B cell (primary cell): ENCODE measurements around the gene RNU5B-1. TPM values are rescaled to one million over a fixed set of nuclear protein-coding genes. Genes with fewer than 3 reads are reported as not detected.

Source experiments
- ATAC-seq: fragments of 200-7000 bp; cut with Tn5 transposase; one replicate; pipeline ENCODE4 v1.10.0; 2021; ENCODE audit warnings: low read depth, mild to moderate bottlenecking, moderate number of reproducible peaks, moderate library complexity
- CTCF ChIA-PET: fragments of 350-600 bp; sonication (Branson Sonifier 250); formaldehyde crosslinking; loops from one replicate; lab custom pipeline; 2021; ENCODE audit warnings: antibody characterized with exemption, inconsistent platforms; lab: Charles Lee
- POLR2A ChIA-PET: fragments of 350-600 bp; sonication (Branson Sonifier 250); formaldehyde crosslinking; loops from one replicate; lab custom pipeline; 2021; ENCODE audit warnings: antibody characterized with exemption; lab: Charles Lee
- DNase-seq: peaks from one replicate; pipeline ENCODE4 v3.0.0; 2013
- H2AFZ ChIP-seq: 2 replicates; pipeline ENCODE4 v1.6.1; 2012; ENCODE audit warnings: mild to moderate bottlenecking, low read depth, low read length; ENCODE audit not compliant: insufficient read depth, poor library complexity, severe bottlenecking
- H3K27ac ChIP-seq, 2 donors: 1 replicate in 1 of 2; 2 replicates in 1 of 2; pipeline ENCODE4 v1.5.1; 2012 to 2013; ENCODE audit warnings: low read length in 2 of 2, mild to moderate bottlenecking in 2 of 2, moderate library complexity in 1 of 2
- H3K27me3 ChIP-seq, 4 experiments: fragments of 200-600 bp in 1 of 4; sonication (generic) in 1 of 4; replicated peaks in 1 of 4; 1 replicate in 2 of 4; 2 replicates in 2 of 4; pipeline versions ENCODE4 v1.6.1 to v1.7.0; 2013 to 2016; ENCODE audit warnings: low read length in 3 of 4, mild to moderate bottlenecking in 2 of 4, mixed read lengths in 1 of 4, moderate library complexity in 1 of 4; ENCODE audit not compliant: insufficient read depth in 4 of 4, control insufficient read depth in 3 of 4; ENCODE audit errors: control extremely low read depth in 1 of 4
- H3K36me3 ChIP-seq, 2 experiments: replicated peaks in 1 of 2; 1 replicate in 1 of 2; 2 replicates in 1 of 2; pipeline versions ENCODE4 v1.6.1 to v1.7.1; 2013; ENCODE audit warnings: low read length in 1 of 2; ENCODE audit not compliant: insufficient read depth in 2 of 2, control insufficient read depth in 1 of 2; ENCODE audit errors: control extremely low read depth in 1 of 2, extremely low read depth in 1 of 2
- H3K4me1 ChIP-seq, 2 donors: fragments of 200-600 bp in 1 of 2; sonication (generic) in 1 of 2; 1 replicate in 1 of 2; 2 replicates in 1 of 2; pipeline versions ENCODE4 v1.5.1 to v1.6.1; 2013 to 2017; ENCODE audit warnings: low read length in 2 of 2; ENCODE audit not compliant: control insufficient read depth in 2 of 2, insufficient read depth in 2 of 2
- H3K4me2 ChIP-seq: replicated peaks from 2 replicates; pipeline ENCODE3; 2012; ENCODE audit warnings: mild to moderate bottlenecking, low read depth, low read length; ENCODE audit not compliant: poor library complexity, severe bottlenecking
- H3K4me3 ChIP-seq, 5 experiments: fragments of 200-600 bp in 1 of 5; sonication (generic) in 1 of 5; 1 replicate in 3 of 5; 2 replicates in 2 of 5; pipeline versions ENCODE4 v1.5.1 to v1.7.0; 2011 to 2016; ENCODE audit warnings: low read length in 4 of 5, mild to moderate bottlenecking in 4 of 5, low read depth in 2 of 5, control low read depth in 1 of 5, moderate library complexity in 1 of 5; ENCODE audit not compliant: insufficient read depth in 1 of 5; ENCODE audit errors: control extremely low read depth in 1 of 5, extremely low read depth in 1 of 5
- H3K79me2 ChIP-seq: fragments of 200-600 bp; sonication (generic); one replicate; pipeline ENCODE4 v1.6.0; 2016; ENCODE audit warnings: low read length; ENCODE audit not compliant: control insufficient read depth, insufficient read depth
- H3K9ac ChIP-seq: fragments of 200-600 bp; sonication (generic); 2 replicates; pipeline ENCODE4 v1.6.1; 2017; ENCODE audit warnings: mild to moderate bottlenecking, low read length, moderate library complexity
- H3K9me3 ChIP-seq, 3 donors: one replicate each; pipeline versions ENCODE4 v1.6.1 to v1.7.1; 2013; ENCODE audit warnings: low read length in 2 of 3; ENCODE audit not compliant: control insufficient read depth in 2 of 3, insufficient read depth in 1 of 3; ENCODE audit errors: control extremely low read depth in 1 of 3
- H4K20me1 ChIP-seq: 2 replicates; pipeline ENCODE4 v1.6.0; 2012; ENCODE audit warnings: mild to moderate bottlenecking, low read length; ENCODE audit not compliant: insufficient read depth, control insufficient read depth, poor library complexity, severe bottlenecking
- H3K27ac Mint-ChIP-seq: one replicate; pipeline ENCODE4 v1.8.0; 2021; ENCODE audit warnings: mixed read lengths
- H3K27me3 Mint-ChIP-seq: one replicate; pipeline ENCODE4 v1.8.0; 2021; ENCODE audit warnings: mixed read lengths
- H3K4me1 Mint-ChIP-seq: one replicate; pipeline ENCODE4 v1.8.0; 2021; ENCODE audit warnings: mixed read lengths
- H3K4me3 Mint-ChIP-seq: one replicate; pipeline ENCODE4 v1.8.0; 2021; ENCODE audit warnings: mixed read lengths
- H3K9me3 Mint-ChIP-seq: one replicate; pipeline ENCODE4 v1.8.0; 2022; ENCODE audit warnings: mixed read lengths; ENCODE audit not compliant: insufficient read depth
- EZH2 ChIP-seq: IDR thresholded peaks from 2 replicates; pipeline ENCODE4 v1.6.1; 2012; ENCODE audit warnings: borderline replicate concordance, low read depth, mild to moderate bottlenecking, moderate library complexity, low read length; ENCODE audit not compliant: insufficient read depth, poor library complexity, severe bottlenecking
- WGBS: methylation state at CpG from one replicate; pipeline ENCODE4 v1.1.5; 2013; ENCODE audit warnings: missing lambda C conversion rate; ENCODE audit not compliant: insufficient coverage; 5-methylcytosine and 5-hydroxymethylcytosine counted together
- intact Hi-C: fragments of 100-400 bp; cut with micrococcal nuclease; formaldehyde crosslinking; loops from one replicate; pipeline ENCODE4 v1.10.0; 2022
- polyA plus RNA-seq: library from polyadenylated mRNA; depleted of rRNA; stranded (reverse); fragments of >200 nt; gene quantifications from 2 replicates; pipeline ENCODE4 v1.2.3, GENCODE V29; 2012
- total RNA-seq, 2 donors: library from RNA; stranded (reverse); fragments of 120-200 nt in 1 of 2; gene quantifications; 1 replicate in 1 of 2; 2 replicates in 1 of 2; pipeline versions ENCODE4 v1.2.3 to v1.2.4, GENCODE V29; 2013 to 2022
- TF ChIP-seq, protein P1 (sequence below): fragments of 200-600 bp; IDR thresholded peaks from one replicate; pipeline ENCODE4 v1.8.0; 2022; ENCODE audit warnings: antibody characterized with exemption, mild to moderate bottlenecking

The RNU5B-1 gene
- total and polyA plus RNA-seq, 2 donors (not counting 1 experiment from before 2014, with no cell fraction given): 21.7 TPM; not detected in 1

DNA sequence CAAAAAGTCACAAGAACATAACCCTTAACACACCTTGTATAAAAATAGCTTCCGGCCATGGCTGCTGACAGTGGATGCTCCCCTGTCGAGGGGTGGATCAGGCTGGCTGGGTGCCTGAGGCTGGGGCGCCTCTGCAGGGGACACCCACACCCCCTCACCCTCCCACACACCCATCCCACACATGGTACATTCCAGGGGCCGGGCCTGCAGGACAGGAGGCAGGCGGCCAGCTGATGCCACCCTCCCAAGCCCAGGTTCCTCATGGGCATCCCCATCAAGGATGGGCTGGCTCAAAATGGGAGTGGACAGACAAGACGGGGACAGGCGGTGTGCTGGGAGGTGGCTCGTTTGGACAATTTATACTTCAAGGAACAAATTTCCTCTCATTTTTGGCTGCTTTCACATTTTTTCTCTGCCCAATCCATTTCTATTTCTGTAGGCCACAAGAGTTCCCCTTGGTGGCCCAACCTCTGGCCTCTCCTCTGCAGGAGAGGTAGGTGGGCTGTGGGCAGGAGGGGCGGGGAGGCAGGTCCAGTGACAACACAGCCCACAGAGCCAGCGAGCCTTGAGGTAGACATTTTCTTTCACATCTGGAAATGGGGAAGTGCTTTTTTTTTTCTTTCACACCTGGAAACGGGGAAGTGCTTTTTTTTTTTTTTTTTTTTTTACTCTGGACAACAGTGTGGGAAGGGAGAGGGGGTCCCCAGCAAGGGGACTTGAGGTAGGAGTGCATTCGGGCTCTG, 23.3 kb downstream of the RNU5B-1 start:
- peaks cover 0 to 9% (median 0%) of the 10 kb centered on the region in 3 donors for H3K9me3 ChIP-seq
- ChIA-PET CTCF (interaction anchor here (0.9 to 1.1 kb wide), 2 partner anchors 10 to 58 kb away, joined by 3 read pairs; no protein-coding TSS in a partner anchor), POLR2A (no interaction called here)
- peaks cover 0 to 8% of the 10 kb centered on the region in 2 donors for H3K4me1 ChIP-seq
- DNase-seq (peak; percentile 36), ATAC-seq (no peak)
- no peak overlapping the region for H3K27ac ChIP-seq
- TF ChIP-seq EZH2: no peak
- TF ChIP-seq, protein P1, sequence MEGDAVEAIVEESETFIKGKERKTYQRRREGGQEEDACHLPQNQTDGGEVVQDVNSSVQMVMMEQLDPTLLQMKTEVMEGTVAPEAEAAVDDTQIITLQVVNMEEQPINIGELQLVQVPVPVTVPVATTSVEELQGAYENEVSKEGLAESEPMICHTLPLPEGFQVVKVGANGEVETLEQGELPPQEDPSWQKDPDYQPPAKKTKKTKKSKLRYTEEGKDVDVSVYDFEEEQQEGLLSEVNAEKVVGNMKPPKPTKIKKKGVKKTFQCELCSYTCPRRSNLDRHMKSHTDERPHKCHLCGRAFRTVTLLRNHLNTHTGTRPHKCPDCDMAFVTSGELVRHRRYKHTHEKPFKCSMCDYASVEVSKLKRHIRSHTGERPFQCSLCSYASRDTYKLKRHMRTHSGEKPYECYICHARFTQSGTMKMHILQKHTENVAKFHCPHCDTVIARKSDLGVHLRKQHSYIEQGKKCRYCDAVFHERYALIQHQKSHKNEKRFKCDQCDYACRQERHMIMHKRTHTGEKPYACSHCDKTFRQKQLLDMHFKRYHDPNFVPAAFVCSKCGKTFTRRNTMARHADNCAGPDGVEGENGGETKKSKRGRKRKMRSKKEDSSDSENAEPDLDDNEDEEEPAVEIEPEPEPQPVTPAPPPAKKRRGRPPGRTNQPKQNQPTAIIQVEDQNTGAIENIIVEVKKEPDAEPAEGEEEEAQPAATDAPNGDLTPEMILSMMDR: no peak
- Mint-ChIP-seq H3K27ac (peak overlapping the region; percentile 26), H3K4me1 (peaks cover 5% of the 10 kb centered on the region), H3K4me3 (no peak overlapping the region), H3K9me3 (no peaks in the 10 kb centered on the region), H3K27me3 (peaks cover 8% of the 10 kb centered on the region)
- no peak overlapping the region for H2AFZ ChIP-seq
- no peaks in the 10 kb centered on the region for H3K36me3 ChIP-seq
- H4K20me1 ChIP-seq: no peaks in the 10 kb centered on the region
- H3K4me2 ChIP-seq: no peak overlapping the region
- intact Hi-C loops: no loop called here
- H3K79me2 ChIP-seq: no peaks in the 10 kb centered on the region
- H3K9ac ChIP-seq: no peak overlapping the region
- H3K4me3 ChIP-seq: no peak overlapping the region
- peaks cover 0 to 12% (median 2%) of the 10 kb centered on the region in 4 experiments for H3K27me3 ChIP-seq
- 94% methylated on average over 6 of the region's 12 CpGs for WGBS
